Upper lobe of left lung (tissue), 6 donors: ENCODE data around the gene POLE2. TPM values are rescaled to one million over a fixed set of nuclear protein-coding genes. Genes with fewer than 3 reads are reported as not detected.

Experiments
- ATAC-seq, 2 donors: fragments of 200-7000 bp; cut with Tn5 transposase; one replicate each; pipeline ENCODE4 v1.9.1; 2022; ENCODE audit warnings: mild to moderate bottlenecking in 2 of 2, moderate library complexity in 2 of 2; ENCODE audit not compliant: low FRiP score in 2 of 2
- DNase-seq, 2 donors: peaks; one replicate each; pipeline ENCODE4 v3.0.0-alpha.2; 2019 to 2020
- H3K27ac ChIP-seq, 4 donors: fragments of 200-600 bp; sonication (generic); one replicate each; pipeline ENCODE4 v1.5.1; 2016 to 2019
- H3K27me3 ChIP-seq, 4 donors: fragments of 200-600 bp; sonication (generic); one replicate each; pipeline ENCODE4 v1.5.1; 2017 to 2019
- H3K36me3 ChIP-seq, 4 donors: fragments of 200-600 bp; sonication (generic); one replicate each; pipeline ENCODE4 v1.5.1; 2016 to 2019
- H3K4me1 ChIP-seq, 4 donors: fragments of 200-600 bp; sonication (generic); one replicate each; pipeline ENCODE4 v1.5.1; 2018 to 2019
- H3K4me3 ChIP-seq, 4 donors: fragments of 200-600 bp; sonication (generic); one replicate each; pipeline ENCODE4 v1.5.1; 2017 to 2019; ENCODE audit warnings: mild to moderate bottlenecking in 2 of 4, moderate library complexity in 1 of 4
- H3K9me3 ChIP-seq, 4 donors: fragments of 200-600 bp; sonication (generic); one replicate each; pipeline ENCODE4 v1.5.1; 2018 to 2019
- EP300 ChIP-seq, 4 donors: sonication (generic); formaldehyde crosslinking; IDR thresholded peaks; one replicate each; pipeline ENCODE4 v1.5.1; 2017; ENCODE audit warnings: antibody characterized with exemption in 4 of 4, control low read depth in 2 of 4
- POLR2A ChIP-seq, 4 donors: fragments of 450-650 bp; IDR thresholded peaks; one replicate each; pipeline ENCODE4 v1.5.1; 2016 to 2017; ENCODE audit warnings: antibody characterized with exemption in 4 of 4, mild to moderate bottlenecking in 2 of 4
- POLR2AphosphoS5 ChIP-seq, 2 donors: sonication (generic); formaldehyde crosslinking; IDR thresholded peaks; one replicate each; pipeline ENCODE4 v1.5.1; 2017; ENCODE audit warnings: antibody characterized with exemption in 2 of 2
- WGBS, 2 donors: methylation state at CpG; one replicate each; pipeline ENCODE4 v1.1.5; 2017 to 2018; 5-methylcytosine and 5-hydroxymethylcytosine counted together
- total RNA-seq, 6 donors: library from RNA; depleted of rRNA in 4 of 6; stranded (reverse); fragments of >200 nt in 4 of 6; gene quantifications; one replicate each; pipeline versions ENCODE4 v1.1.0 to v1.2.1, GENCODE V29; 2016 to 2021
- TF ChIP-seq, protein P1 (sequence below), 6 experiments: fragments of 450-650 bp in 4 of 6; fragments of 200-600 bp in 2 of 6; sonication (generic) in 2 of 6; IDR thresholded peaks; one replicate each; pipeline ENCODE4 v1.5.1; 2016 to 2019; ENCODE audit warnings: antibody characterized with exemption in 6 of 6
- donor health status: DM: no; HTN: no; CAD: no; lungs with moderate emphysema.
- donor health status: DM: no; HTN: yes; CAD: no; lungs with severe emphysema.

The POLE2 gene
- total RNA-seq, 6 donors from 2014 or later = 0.49 to 2.7 (median 2.1) TPM

DNA sequence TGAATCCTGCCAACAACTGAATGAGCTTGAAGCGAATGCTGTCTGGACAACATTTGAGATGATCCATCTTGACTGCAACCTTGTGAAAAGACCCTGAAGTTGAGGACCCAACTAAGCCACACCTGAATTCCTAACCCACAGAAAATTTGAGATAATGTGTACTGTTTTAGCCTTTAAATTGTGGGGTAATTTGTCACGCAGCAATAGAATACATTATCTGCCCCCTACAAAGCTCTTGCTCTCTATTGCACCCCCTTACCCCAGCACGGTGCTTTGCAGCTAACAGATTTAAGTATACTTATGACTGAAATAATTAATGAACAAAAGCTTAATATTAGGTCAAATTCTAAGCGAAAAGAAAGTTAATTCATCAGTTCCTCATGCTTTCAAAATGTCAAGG lies 1.6 kb downstream of the POLE2 start:
- no peak for ATAC-seq
- no peaks in the 10 kb centered on the region for H3K27me3 ChIP-seq
- no peaks in the 10 kb centered on the region for H3K9me3 ChIP-seq
- 84 to 95% methylated on average over 4 of the region's 4 CpGs for WGBS, 2 donors
- no peaks in the 10 kb centered on the region for H3K36me3 ChIP-seq
- H3K4me3 ChIP-seq = no peak overlapping the region
- H3K4me1 ChIP-seq = peaks cover 6 to 17% (median 10%) of the 10 kb centered on the region in 4 donors
- H3K27ac ChIP-seq = no peak overlapping the region
- DNase-seq = no peak
- TF ChIP-seq, protein P1, sequence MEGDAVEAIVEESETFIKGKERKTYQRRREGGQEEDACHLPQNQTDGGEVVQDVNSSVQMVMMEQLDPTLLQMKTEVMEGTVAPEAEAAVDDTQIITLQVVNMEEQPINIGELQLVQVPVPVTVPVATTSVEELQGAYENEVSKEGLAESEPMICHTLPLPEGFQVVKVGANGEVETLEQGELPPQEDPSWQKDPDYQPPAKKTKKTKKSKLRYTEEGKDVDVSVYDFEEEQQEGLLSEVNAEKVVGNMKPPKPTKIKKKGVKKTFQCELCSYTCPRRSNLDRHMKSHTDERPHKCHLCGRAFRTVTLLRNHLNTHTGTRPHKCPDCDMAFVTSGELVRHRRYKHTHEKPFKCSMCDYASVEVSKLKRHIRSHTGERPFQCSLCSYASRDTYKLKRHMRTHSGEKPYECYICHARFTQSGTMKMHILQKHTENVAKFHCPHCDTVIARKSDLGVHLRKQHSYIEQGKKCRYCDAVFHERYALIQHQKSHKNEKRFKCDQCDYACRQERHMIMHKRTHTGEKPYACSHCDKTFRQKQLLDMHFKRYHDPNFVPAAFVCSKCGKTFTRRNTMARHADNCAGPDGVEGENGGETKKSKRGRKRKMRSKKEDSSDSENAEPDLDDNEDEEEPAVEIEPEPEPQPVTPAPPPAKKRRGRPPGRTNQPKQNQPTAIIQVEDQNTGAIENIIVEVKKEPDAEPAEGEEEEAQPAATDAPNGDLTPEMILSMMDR (IDR thresholded peaks at IDR 0.05) = no peak
- no peak for TF ChIP-seq POLR2A (IDR thresholded peaks at IDR 0.05)
- no peak for TF ChIP-seq POLR2AphosphoS5 (IDR thresholded peaks at IDR 0.05)
- no peak for TF ChIP-seq EP300 (IDR thresholded peaks at IDR 0.05)

- WGBS, 2 donors = 70 to 78% methylated on average over 2 of the region's 2 CpGs
- Histone ChIP-seq H3K4me3 (no peak overlapping the region), H3K27ac (no peak overlapping the region), H3K36me3 (no peaks in the 10 kb centered on the region), H3K9me3 (no peaks in the 10 kb centered on the region), H3K27me3 (no peaks in the 10 kb centered on the region), H3K4me1 (no peaks in the 10 kb centered on the region)
- ATAC-seq (no peak), DNase-seq (no peak)
- no peak for TF ChIP-seq POLR2AphosphoS5 (IDR thresholded peaks at IDR 0.05)
- TF ChIP-seq EP300 (IDR thresholded peaks at IDR 0.05) = no peak
- TF ChIP-seq POLR2A (IDR thresholded peaks at IDR 0.05) = no peak
- TF ChIP-seq, protein P1 (IDR thresholded peaks at IDR 0.05) = no peak
Observed at GRCh38 chr14:49679271-49679670, 8.7 kb downstream of the POLE2 start.

DNA sequence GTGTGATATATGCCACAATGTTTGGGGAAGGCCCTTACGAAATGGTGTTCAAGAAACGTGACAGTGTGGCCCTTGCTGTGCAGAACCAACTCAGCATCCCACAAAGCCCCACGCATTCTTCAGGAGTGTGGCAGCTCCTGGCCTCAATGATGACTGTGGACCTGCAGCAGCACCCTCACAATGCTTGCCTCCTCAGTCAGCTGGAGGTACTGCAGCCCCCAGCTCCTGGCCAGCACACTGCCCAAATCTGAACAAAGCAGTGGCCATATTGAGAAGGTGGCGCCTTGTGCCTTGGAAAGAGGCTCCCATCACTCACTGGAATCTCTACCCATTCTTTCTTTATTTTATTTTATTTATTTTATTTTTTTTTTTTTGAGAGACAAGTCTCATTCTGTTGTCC lies 10.4 kb downstream of the POLE2 start:
- H3K27me3 ChIP-seq = no peaks in the 10 kb centered on the region
- H3K27ac ChIP-seq = no peak overlapping the region
- ATAC-seq (no peak), DNase-seq (no peak)
- TF ChIP-seq, protein P1 (IDR thresholded peaks at IDR 0.05) = no peak
- no peak overlapping the region for H3K4me3 ChIP-seq
- no peaks in the 10 kb centered on the region for H3K36me3 ChIP-seq
- WGBS, 2 donors = 96 to 100% methylated on average over 1 to 4 of the region's 4 CpGs
- no peaks in the 10 kb centered on the region for H3K4me1 ChIP-seq
- H3K9me3 ChIP-seq = no peaks in the 10 kb centered on the region

DNA sequence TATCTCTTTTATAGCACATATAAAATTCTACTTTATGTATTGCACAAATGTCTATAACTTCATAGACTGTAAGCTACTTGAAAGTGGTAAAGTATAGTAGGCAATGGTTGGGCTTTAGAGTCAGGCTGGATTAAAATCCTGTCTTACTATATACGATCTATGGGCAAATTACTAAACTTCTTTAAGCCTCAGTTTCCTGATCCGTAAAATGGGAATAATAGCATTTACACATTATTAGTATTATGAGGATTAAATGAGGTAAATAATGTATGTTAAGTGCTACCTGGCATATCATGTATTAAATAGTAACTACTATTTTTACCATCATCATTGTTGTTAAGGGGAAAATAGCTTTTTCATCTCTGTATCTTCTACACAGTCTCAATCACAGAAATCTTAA lies 14.4 kb downstream of the POLE2 start:
- no peak overlapping the region for H3K27ac ChIP-seq
- H3K9me3 ChIP-seq = no peaks in the 10 kb centered on the region
- TF ChIP-seq POLR2A (IDR thresholded peaks at IDR 0.05) = no peak
- TF ChIP-seq, protein P1 (IDR thresholded peaks at IDR 0.05) = no peak
- TF ChIP-seq POLR2AphosphoS5 (IDR thresholded peaks at IDR 0.05) = no peak
- TF ChIP-seq EP300 (IDR thresholded peaks at IDR 0.05) = no peak
- 97 to 98% methylated on average over 2 of the region's 2 CpGs for WGBS, 2 donors
- peaks cover 0 to 3% (median 0%) of the 10 kb centered on the region in 4 donors for H3K36me3 ChIP-seq
- H3K4me3 ChIP-seq = no peak overlapping the region
- ATAC-seq (no peak), DNase-seq (no peak)
- H3K27me3 ChIP-seq = no peaks in the 10 kb centered on the region
- H3K4me1 ChIP-seq = no peaks in the 10 kb centered on the region

- Histone ChIP-seq H3K27ac (no peak overlapping the region), H3K4me1 (no peaks in the 10 kb centered on the region), H3K27me3 (no peaks in the 10 kb centered on the region), H3K36me3 (peaks cover 0 to 3% (median 0%) of the 10 kb centered on the region in 4 donors), H3K4me3 (no peak overlapping the region), H3K9me3 (no peaks in the 10 kb centered on the region)
- TF ChIP-seq EP300 (IDR thresholded peaks at IDR 0.05) (no peak), POLR2AphosphoS5 (IDR thresholded peaks at IDR 0.05) (no peak), POLR2A (IDR thresholded peaks at IDR 0.05) (no peak)
- TF ChIP-seq, protein P1 (IDR thresholded peaks at IDR 0.05) = no peak
- no peak for DNase-seq
- ATAC-seq = no peak
Observed at GRCh38 chr14:49670475-49670874, 17.5 kb downstream of the POLE2 start.
